ACHN (cell line): ENCODE results near the gene ERH.
"Not testable (repeated sequence)": the region's sequence is repeated elsewhere in the genome, so short reads cannot be mapped to it uniquely, and the experiment has no call there.

Experiments used
- DNase-seq: peaks from one replicate; pipeline ENCODE4 v3.0.0-alpha.2; 2015
- in situ Hi-C: cut with HindIII; loops from 2 replicates; pipeline ENCODE4 v1.10.0; 2017; ENCODE audit warnings: low sequenced_read_pairs, low pct_ligation_motif_present, low pct_unique_long_range_greater_than_20kb

Gene ERH

GRCh38 chr14:69400154-69400553 lies 2.1 kb upstream of the ERH start:
- DNase-seq = no peak
- in situ Hi-C loops = no loop called here

- DNase-seq = no peak
- in situ Hi-C loops = no loop called here
Observed at GRCh38 chr14:69399750-69400149, 1.7 kb upstream of the ERH start.

GRCh38 chr14:69398818-69399210 lies 715 bp upstream of the ERH start:
- in situ Hi-C loops = no loop called here
- no peak for DNase-seq

- DNase-seq = no peak
- in situ Hi-C loops = no loop called here
Observed at GRCh38 chr14:69395929-69396328, 2.2 kb downstream of the ERH start.

- in situ Hi-C loops = no loop called here
- DNase-seq = no peak
Observed at GRCh38 chr14:69392481-69392880, 5.6 kb downstream of the ERH start.

- in situ Hi-C loops = not testable (repeated sequence)
Observed at GRCh38 chr14:69391400-69391799, 6.7 kb downstream of the ERH start.

GRCh38 chr14:69387311-69387710 lies 10.8 kb downstream of the ERH start:
- no peak for DNase-seq
- in situ Hi-C loops = no loop called here

More at GRCh38 chr14:69391400-69391799, 6.7 kb downstream of the ERH start:
- DNase-seq = not testable (repeated sequence)

- no peak for DNase-seq
- in situ Hi-C loops = no loop called here
Observed at GRCh38 chr14:69378274-69378673, 19.8 kb downstream of the ERH start.

- in situ Hi-C loops = no loop called here
Observed at GRCh38 chr14:69376439-69376838, 21.7 kb downstream of the ERH start.

GRCh38 chr14:69375722-69376121 lies 22.4 kb downstream of the ERH start:
- in situ Hi-C loops = no loop called here
- no peak for DNase-seq

More at GRCh38 chr14:69376439-69376838, 21.7 kb downstream of the ERH start:
- DNase-seq = no peak

GRCh38 chr14:69375182-69375581 lies 22.9 kb downstream of the ERH start:
- in situ Hi-C loops = no loop called here
- no peak for DNase-seq

GRCh38 chr14:69374235-69374634 lies 23.9 kb downstream of the ERH start:
- DNase-seq = no peak
- in situ Hi-C loops = no loop called here

GRCh38 chr14:69373104-69373503 lies 25.0 kb downstream of the ERH start:
- no peak for DNase-seq
- in situ Hi-C loops = no loop called here

GRCh38 chr14:69372146-69372545 lies 26.0 kb downstream of the ERH start:
- DNase-seq = no peak
- in situ Hi-C loops = no loop called here

- DNase-seq = no peak
- in situ Hi-C loops = no loop called here
Observed at GRCh38 chr14:69370061-69370460, 28.0 kb downstream of the ERH start.

GRCh38 chr14:69368381-69368780 lies 29.7 kb downstream of the ERH start:
- no peak for DNase-seq
- in situ Hi-C loops = no loop called here

- in situ Hi-C loops = no loop called here
- DNase-seq = no peak
Observed at GRCh38 chr14:69366761-69367160, 31.3 kb downstream of the ERH start.

GRCh38 chr14:69366069-69366468 lies 32.0 kb downstream of the ERH start:
- in situ Hi-C loops = no loop called here
- DNase-seq = no peak

- in situ Hi-C loops = no loop called here
- no peak for DNase-seq
Observed at GRCh38 chr14:69364378-69364777, 33.7 kb downstream of the ERH start.

GRCh38 chr14:69363964-69364363 lies 34.1 kb downstream of the ERH start:
- in situ Hi-C loops = no loop called here
- DNase-seq = no peak

- in situ Hi-C loops = no loop called here
- no peak for DNase-seq
Observed at GRCh38 chr14:69363055-69363454, 35.0 kb downstream of the ERH start.
